Stomach (tissue), 9 donors: ENCODE measurements around the gene PCSK7. TPM values are rescaled to one million over a fixed set of nuclear protein-coding genes. Genes with fewer than 3 reads are reported as not detected.
"Not testable (repeated sequence)": the region's sequence is repeated elsewhere in the genome, so short reads cannot be mapped to it uniquely, and the experiment has no call there.

Experiments
- DNase-seq, 2 donors: peaks; one replicate each; pipeline versions ENCODE4 v3.0.0 to v3.0.0-alpha.2; 2013 to 2019
- H3K27ac ChIP-seq, 5 donors: fragments of 200-600 bp in 4 of 5; sonication (generic) in 4 of 5; one replicate each; pipeline ENCODE4 v1.5.1; 2013 to 2019; ENCODE audit warnings: mild to moderate bottlenecking in 1 of 5, moderate library complexity in 1 of 5
- H3K27me3 ChIP-seq, 3 donors: fragments of 200-600 bp; sonication (generic); one replicate each; pipeline ENCODE4 v1.5.1; 2017 to 2019; ENCODE audit warnings: mixed run types in 1 of 3
- H3K36me3 ChIP-seq, 4 donors: fragments of 200-600 bp; sonication (generic); 1 replicate in 3 of 4; 2 replicates in 1 of 4; pipeline ENCODE4 v1.5.1; 2016 to 2019
- H3K4me1 ChIP-seq, 4 donors: fragments of 200-600 bp; sonication (generic); one replicate each; pipeline ENCODE4 v1.5.1; 2016 to 2019
- H3K4me3 ChIP-seq, 4 donors: fragments of 200-600 bp; sonication (generic) in 3 of 4; one replicate each; pipeline ENCODE4 v1.5.1; 2016 to 2019; ENCODE audit warnings: mild to moderate bottlenecking in 1 of 4
- H3K9me3 ChIP-seq, 4 donors: fragments of 200-600 bp; sonication (generic); one replicate each; pipeline ENCODE4 v1.5.1; 2016 to 2019
- CTCF ChIP-seq, 7 experiments: fragments of 450-650 bp in 4 of 7; fragments of 200-600 bp in 3 of 7; sonication (generic) in 3 of 7; IDR thresholded peaks; one replicate each; pipeline ENCODE4 v1.5.1; 2016 to 2019; ENCODE audit warnings: antibody characterized with exemption in 7 of 7, control low read depth in 2 of 7, mild to moderate bottlenecking in 1 of 7
- EP300 ChIP-seq: sonication (generic); formaldehyde crosslinking; IDR thresholded peaks from one replicate; pipeline ENCODE4 v1.6.1; 2017; ENCODE audit warnings: antibody characterized with exemption
- POLR2A ChIP-seq, 4 donors: fragments of 450-650 bp; IDR thresholded peaks; one replicate each; pipeline ENCODE4 v1.6.1; 2016; ENCODE audit warnings: antibody characterized with exemption in 4 of 4, control low read depth in 2 of 4, mild to moderate bottlenecking in 1 of 4, moderate library complexity in 1 of 4
- POLR2AphosphoS5 ChIP-seq, 3 donors: sonication (generic); formaldehyde crosslinking; IDR thresholded peaks; one replicate each; pipeline ENCODE4 v1.6.1; 2016; ENCODE audit warnings: antibody characterized with exemption in 3 of 3
- WGBS, 5 donors: extraction: QIAGEN DNeasy Blood & Tissue Kit in 3 of 5; methylation state at CpG; one replicate each; pipeline versions ENCODE4 v1.1.5 to v1.1.7; 2013 to 2018; 5-methylcytosine and 5-hydroxymethylcytosine counted together
- intact Hi-C: fragments of 100-400 bp; cut with DNase I; formaldehyde crosslinking; loops from one replicate; pipeline ENCODE4 v1.15.1; 2023; ENCODE audit warnings: low total_unique reads
- polyA plus RNA-seq, 3 donors: library from polyadenylated mRNA; stranded (reverse); fragments of 200-250 nt; gene quantifications; one replicate each; pipeline ENCODE4 v1.2.3, GENCODE V29; 2013
- total RNA-seq, 5 donors: library from RNA; depleted of rRNA; stranded (reverse); fragments of >200 nt; gene quantifications; one replicate each; pipeline versions ENCODE4 v1.1.0 to v1.2.3, GENCODE V29; 2014 to 2016
- donor health status: healthy with polysubstance abuse.
- donor health status: Bipolar disorder and iron deficiency.
- donor health status: healthy.

Gene PCSK7
- total and polyA plus RNA-seq, 8 donors = 14.1 to 232 (median 79.3) TPM

- WGBS, 5 donors = 65 to 80% (median 78%) methylated on average over 2 of the region's 2 CpGs
- DNase-seq = no peak
- Histone ChIP-seq H3K9me3 (no peaks in the 10 kb centered on the region), H3K27ac (no peak overlapping the region), H3K36me3 (peaks cover 0 to 45% (median 41%) of the 10 kb centered on the region in 4 donors), H3K4me1 (no peaks in the 10 kb centered on the region), H3K27me3 (no peaks in the 10 kb centered on the region), H3K4me3 (no peak overlapping the region)
- no peak for TF ChIP-seq CTCF (IDR thresholded peaks at IDR 0.05)
- TF ChIP-seq EP300 = no peak
- no peak for TF ChIP-seq POLR2A (IDR thresholded peaks at IDR 0.05)
- no peak for TF ChIP-seq POLR2AphosphoS5 (IDR thresholded peaks at IDR 0.05)
- intact Hi-C loops = no loop called here
Observed at GRCh38 chr11:117265745-117266144, 33.9 kb upstream of the PCSK7 start.

GRCh38 chr11:117264624-117265323, 32.9 kb upstream of the PCSK7 start:
- peaks cover 0 to 53% (median 46%) of the 10 kb centered on the region in 4 donors for H3K36me3 ChIP-seq
- H3K9me3 ChIP-seq, DNase-seq, H3K27me3 ChIP-seq, intact Hi-C loops, H3K27ac ChIP-seq, H3K4me3 ChIP-seq, H3K4me1 ChIP-seq: not testable (repeated sequence)
- 92 to 95% (median 94%) methylated on average over 7 of the region's 7 CpGs for WGBS, 5 donors

DNA sequence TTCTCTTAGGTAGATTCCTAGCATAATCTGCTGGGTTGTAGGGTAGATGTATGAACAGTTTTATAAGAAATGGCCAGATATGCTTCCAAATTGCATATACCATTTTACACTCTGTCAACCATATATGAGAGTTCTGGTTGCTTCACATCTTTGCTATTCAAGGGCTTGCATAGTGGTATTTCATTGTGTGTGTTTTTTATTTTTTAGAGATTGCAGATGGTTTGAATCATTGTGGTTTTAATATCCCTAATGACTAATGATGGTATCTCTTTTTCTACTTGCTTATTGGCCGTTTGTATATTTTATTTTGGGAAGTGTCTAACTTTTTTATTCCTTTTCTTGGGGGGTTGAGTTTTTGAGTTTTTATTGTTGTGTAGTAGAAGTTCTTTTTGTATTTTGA, 27.5 kb upstream of the PCSK7 start:
- TF ChIP-seq CTCF (IDR thresholded peaks at IDR 0.05) (no peak), EP300 (no peak), POLR2AphosphoS5 (IDR thresholded peaks at IDR 0.05) (no peak), POLR2A (IDR thresholded peaks at IDR 0.05) (no peak)
- Histone ChIP-seq H3K4me1 (no peaks in the 10 kb centered on the region), H3K27ac (no peak overlapping the region), H3K36me3 (peaks cover 0 to 77% (median 74%) of the 10 kb centered on the region in 4 donors), H3K9me3 (no peaks in the 10 kb centered on the region), H3K27me3 (no peaks in the 10 kb centered on the region), H3K4me3 (no peak overlapping the region)
- no peak for DNase-seq
- 55 to 81% (median 73%) methylated on average over 1 of the region's 1 CpG for WGBS, 5 donors
- intact Hi-C loops = no loop called here

- Histone ChIP-seq H3K36me3 (peaks cover 0 to 85% (median 81%) of the 10 kb centered on the region in 4 donors), H3K27me3 (no peaks in the 10 kb centered on the region), H3K27ac (no peak overlapping the region), H3K4me1 (no peaks in the 10 kb centered on the region), H3K9me3 (no peaks in the 10 kb centered on the region), H3K4me3 (no peak overlapping the region)
- intact Hi-C loops = no loop called here
- WGBS, 5 donors = 69 to 95% (median 91%) methylated on average over 2 of the region's 2 CpGs
- TF ChIP-seq EP300 = no peak
- DNase-seq = no peak
Observed at GRCh38 chr11:117258576-117258975, 26.7 kb upstream of the PCSK7 start.

- 45 to 81% (median 49%) methylated on average over 2 of the region's 2 CpGs for whole genome bisulfite sequencing, 5 donors
- no peaks in the 10 kb centered on the region for H3K4me1 ChIP-seq
- no peak for DNase-seq
- H3K4me3 ChIP-seq = no peak overlapping the region
- H3K27ac ChIP-seq = no peak overlapping the region
- intact Hi-C loops = no loop called here
- no peak for TF ChIP-seq POLR2AphosphoS5 (IDR thresholded peaks at IDR 0.05)
- TF ChIP-seq EP300 = no peak
- TF ChIP-seq POLR2A (IDR thresholded peaks at IDR 0.05) = no peak
- TF ChIP-seq CTCF (IDR thresholded peaks at IDR 0.05) = no peak
- no peaks in the 10 kb centered on the region for H3K9me3 ChIP-seq
- peaks cover 0 to 87% (median 81%) of the 10 kb centered on the region in 4 donors for H3K36me3 ChIP-seq
- H3K27me3 ChIP-seq = no peaks in the 10 kb centered on the region
Observed at GRCh38 chr11:117256573-117256972, 24.7 kb upstream of the PCSK7 start.
